22Rv1 (cell line): Measurements from ENCODE around the gene KLHL25.

Source experiments
- ZFX ChIP-seq: fragments of 450-650 bp; IDR thresholded peaks from 2 replicates; pipeline ENCODE4 v1.6.1; 2017; ENCODE audit warnings: antibody characterized with exemption, borderline replicate concordance
- TF ChIP-seq, protein P1 (sequence below): fragments of 450-650 bp; IDR thresholded peaks from 2 replicates; pipeline ENCODE4 v1.5.1; 2017; ENCODE audit warnings: mild to moderate bottlenecking

DNA sequence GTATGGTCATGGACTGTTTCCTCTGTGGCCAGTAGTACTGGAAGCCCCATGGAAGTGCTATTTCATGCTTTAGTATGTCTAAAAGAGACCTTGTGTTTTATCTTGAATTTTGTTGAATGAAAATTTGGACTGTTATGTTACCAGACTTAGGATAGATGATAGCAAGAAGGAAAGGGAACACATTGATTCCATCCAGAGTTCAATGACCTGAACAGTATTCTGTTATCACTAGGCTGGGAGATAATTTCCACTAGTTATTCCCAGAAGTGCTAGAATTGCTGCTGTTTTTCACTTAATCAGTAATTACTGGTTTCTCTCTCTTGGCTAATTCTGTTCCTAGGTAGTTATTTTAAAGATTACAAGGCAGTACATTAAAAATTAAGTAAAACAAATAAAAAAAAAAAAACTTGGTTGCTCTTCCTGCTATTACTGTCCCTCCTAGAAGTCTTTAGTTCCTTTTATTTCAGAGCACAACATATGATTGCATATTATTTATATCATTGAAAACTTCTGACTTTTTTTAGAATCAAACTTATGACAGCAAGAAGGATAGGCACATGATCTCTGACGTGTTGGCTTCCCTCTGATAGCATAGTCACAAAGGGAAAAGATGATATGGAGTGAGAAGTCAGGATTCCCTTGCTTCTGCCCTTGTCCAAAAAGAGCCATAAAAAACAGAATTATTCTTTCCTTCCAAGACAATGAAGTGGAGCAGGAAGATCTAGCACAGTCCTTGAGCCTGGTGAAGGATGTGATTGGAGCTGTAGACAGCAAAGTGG, 72.2 kb downstream of the KLHL25 start:
- TF ChIP-seq, protein P1, sequence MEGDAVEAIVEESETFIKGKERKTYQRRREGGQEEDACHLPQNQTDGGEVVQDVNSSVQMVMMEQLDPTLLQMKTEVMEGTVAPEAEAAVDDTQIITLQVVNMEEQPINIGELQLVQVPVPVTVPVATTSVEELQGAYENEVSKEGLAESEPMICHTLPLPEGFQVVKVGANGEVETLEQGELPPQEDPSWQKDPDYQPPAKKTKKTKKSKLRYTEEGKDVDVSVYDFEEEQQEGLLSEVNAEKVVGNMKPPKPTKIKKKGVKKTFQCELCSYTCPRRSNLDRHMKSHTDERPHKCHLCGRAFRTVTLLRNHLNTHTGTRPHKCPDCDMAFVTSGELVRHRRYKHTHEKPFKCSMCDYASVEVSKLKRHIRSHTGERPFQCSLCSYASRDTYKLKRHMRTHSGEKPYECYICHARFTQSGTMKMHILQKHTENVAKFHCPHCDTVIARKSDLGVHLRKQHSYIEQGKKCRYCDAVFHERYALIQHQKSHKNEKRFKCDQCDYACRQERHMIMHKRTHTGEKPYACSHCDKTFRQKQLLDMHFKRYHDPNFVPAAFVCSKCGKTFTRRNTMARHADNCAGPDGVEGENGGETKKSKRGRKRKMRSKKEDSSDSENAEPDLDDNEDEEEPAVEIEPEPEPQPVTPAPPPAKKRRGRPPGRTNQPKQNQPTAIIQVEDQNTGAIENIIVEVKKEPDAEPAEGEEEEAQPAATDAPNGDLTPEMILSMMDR, result no peak
- no peak for TF ChIP-seq ZFX
